VCaP (cell line): Measurements from ENCODE around the gene B3GLCT.
"Not testable (repeated sequence)": the region's sequence is repeated elsewhere in the genome, so short reads cannot be mapped to it uniquely, and the experiment has no call there.

ENCODE experiments used
- H3K27ac ChIP-seq: fragments of 450-650 bp; 2 replicates; pipeline ENCODE4 v1.5.1; 2017
- TF ChIP-seq, protein P1 (sequence below): fragments of 450-650 bp; conservative IDR thresholded peaks from 2 replicates; pipeline ENCODE4 v1.5.1; 2017; ENCODE audit warnings: mild to moderate bottlenecking, moderate library complexity

The B3GLCT gene

DNA sequence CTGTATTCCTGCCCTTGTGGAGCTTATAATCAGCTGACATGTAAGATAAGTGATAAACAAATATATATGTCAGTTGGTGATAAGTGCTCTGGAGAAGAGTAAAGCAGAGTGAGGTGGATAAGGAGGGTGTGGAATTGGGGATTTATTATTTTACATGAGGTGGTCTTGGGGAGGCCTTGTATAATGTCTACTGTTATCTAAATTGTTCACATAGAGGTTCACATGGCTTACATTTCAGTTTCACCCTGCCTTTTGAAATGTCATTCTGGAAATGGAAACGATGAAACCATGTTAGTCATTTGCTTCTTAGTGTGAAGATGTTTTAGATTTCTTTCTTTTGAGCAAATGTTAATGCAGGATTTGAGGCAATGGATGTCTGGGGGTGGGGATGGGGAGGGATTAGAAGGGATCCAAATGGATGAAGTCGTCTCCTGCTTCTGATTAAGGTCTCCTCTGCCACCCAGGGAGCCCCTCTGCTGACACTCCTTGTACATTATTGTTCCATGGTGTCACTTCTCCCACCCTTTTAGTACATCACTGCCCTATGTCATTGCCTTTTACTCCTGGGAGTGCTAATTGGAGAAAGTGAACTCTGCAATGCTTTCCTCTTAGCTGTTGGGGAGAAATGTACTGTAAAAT is 14.0 kb downstream of the B3GLCT start:
- TF ChIP-seq, protein P1, sequence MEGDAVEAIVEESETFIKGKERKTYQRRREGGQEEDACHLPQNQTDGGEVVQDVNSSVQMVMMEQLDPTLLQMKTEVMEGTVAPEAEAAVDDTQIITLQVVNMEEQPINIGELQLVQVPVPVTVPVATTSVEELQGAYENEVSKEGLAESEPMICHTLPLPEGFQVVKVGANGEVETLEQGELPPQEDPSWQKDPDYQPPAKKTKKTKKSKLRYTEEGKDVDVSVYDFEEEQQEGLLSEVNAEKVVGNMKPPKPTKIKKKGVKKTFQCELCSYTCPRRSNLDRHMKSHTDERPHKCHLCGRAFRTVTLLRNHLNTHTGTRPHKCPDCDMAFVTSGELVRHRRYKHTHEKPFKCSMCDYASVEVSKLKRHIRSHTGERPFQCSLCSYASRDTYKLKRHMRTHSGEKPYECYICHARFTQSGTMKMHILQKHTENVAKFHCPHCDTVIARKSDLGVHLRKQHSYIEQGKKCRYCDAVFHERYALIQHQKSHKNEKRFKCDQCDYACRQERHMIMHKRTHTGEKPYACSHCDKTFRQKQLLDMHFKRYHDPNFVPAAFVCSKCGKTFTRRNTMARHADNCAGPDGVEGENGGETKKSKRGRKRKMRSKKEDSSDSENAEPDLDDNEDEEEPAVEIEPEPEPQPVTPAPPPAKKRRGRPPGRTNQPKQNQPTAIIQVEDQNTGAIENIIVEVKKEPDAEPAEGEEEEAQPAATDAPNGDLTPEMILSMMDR: no peak
- no peak overlapping the region for H3K27ac ChIP-seq

- no peak overlapping the region for H3K27ac ChIP-seq
- TF ChIP-seq, protein P1: no peak
Observed at GRCh38 chr13:31214435-31214834, 14.7 kb downstream of the B3GLCT start.

- not testable (repeated sequence) for H3K27ac ChIP-seq
Observed at GRCh38 chr13:31216916-31217315, 17.1 kb downstream of the B3GLCT start.

- TF ChIP-seq, protein P1: no peak
- no peak overlapping the region for H3K27ac ChIP-seq
Observed at GRCh38 chr13:31219909-31220598, 20.3 kb downstream of the B3GLCT start.

DNA sequence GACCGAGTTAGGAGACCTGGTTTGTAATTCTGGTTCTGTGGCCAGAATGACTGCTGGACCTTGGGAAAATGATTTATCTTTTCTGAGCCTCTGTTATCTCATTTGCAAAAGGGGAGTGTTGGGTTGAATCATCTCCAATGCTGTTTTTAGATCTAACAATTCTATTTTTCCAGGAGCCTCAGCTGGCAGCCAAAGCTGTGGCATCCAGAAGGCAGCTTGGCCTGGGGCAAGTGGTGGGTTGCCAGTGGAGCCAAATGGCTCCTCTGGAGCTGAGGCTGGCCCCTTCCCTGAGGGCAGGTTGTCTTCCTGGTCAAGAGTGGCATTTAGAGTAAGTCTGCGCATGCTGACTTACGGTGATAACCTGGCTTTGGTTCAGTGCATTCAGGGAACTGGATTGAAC is 21.3 kb downstream of the B3GLCT start:
- TF ChIP-seq, protein P1: no peak
- no peak overlapping the region for H3K27ac ChIP-seq

DNA sequence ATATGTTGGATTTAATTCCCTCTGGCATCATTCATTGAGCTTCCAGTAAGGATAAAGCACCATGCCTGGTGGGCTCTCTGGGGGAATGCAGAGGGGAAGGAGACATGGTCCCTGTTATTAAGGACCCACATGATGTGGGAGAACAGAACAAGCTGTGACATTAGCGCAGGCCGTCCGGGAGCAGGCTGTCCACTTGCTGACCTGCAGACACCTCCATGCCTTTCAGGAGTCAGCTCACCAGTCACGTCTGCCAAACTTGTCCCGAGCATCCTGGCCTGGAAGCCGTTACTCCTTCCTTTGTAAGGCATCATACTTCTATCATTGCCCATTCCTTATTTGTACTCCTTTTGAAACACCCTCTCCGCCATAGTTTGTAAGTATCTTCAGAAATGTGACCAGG is 23.4 kb downstream of the B3GLCT start:
- TF ChIP-seq, protein P1: no peak
- no peak overlapping the region for H3K27ac ChIP-seq

- TF ChIP-seq, protein P1: no peak
- H3K27ac ChIP-seq: no peak overlapping the region
Observed at GRCh38 chr13:31223640-31224039, 23.9 kb downstream of the B3GLCT start.

- no peak overlapping the region for H3K27ac ChIP-seq
- TF ChIP-seq, protein P1: no peak
Observed at GRCh38 chr13:31224174-31224669, 24.4 kb downstream of the B3GLCT start.
